ENCODE results near the gene FBXO31.
A peak's percentile ranks its signal among the peaks of the same experiment; 100 is the strongest.

FBXO31 gene

DNA sequence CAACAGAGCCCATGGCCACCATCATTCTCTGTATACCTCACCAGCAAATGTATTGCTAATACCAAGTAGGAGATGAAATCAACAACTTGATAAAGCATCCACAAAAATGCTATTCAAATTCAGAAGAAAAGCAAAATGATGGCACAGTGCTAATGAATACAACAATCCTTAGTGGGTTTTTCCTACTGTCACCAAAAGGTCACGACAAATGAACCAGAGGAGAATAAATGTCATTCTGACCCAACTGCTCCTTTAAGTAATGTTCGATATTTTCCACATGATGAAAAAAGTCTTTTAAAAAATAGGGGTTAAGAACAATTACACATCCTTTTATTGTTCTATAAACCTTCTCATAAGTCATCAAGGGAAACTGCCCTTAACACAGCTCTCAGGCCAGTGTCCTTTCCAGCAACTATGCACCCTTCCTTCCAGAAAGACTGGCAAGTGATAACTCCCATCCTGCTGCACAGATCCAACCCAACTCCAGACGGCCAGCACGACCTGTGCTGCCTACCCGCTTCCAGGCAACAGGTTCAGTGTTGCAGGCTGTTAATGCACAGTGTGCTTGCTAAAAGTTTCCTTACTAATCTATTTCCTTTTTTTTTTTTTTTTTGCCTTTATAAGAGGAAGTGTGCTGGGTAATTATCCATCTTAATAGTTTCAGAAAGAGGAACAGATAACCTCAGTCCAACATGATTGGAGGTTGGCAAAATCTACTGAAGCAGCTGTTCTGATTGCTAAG is 15.4 kb downstream of the FBXO31 start:
- TF ChIP-seq, protein P1, sequence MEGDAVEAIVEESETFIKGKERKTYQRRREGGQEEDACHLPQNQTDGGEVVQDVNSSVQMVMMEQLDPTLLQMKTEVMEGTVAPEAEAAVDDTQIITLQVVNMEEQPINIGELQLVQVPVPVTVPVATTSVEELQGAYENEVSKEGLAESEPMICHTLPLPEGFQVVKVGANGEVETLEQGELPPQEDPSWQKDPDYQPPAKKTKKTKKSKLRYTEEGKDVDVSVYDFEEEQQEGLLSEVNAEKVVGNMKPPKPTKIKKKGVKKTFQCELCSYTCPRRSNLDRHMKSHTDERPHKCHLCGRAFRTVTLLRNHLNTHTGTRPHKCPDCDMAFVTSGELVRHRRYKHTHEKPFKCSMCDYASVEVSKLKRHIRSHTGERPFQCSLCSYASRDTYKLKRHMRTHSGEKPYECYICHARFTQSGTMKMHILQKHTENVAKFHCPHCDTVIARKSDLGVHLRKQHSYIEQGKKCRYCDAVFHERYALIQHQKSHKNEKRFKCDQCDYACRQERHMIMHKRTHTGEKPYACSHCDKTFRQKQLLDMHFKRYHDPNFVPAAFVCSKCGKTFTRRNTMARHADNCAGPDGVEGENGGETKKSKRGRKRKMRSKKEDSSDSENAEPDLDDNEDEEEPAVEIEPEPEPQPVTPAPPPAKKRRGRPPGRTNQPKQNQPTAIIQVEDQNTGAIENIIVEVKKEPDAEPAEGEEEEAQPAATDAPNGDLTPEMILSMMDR (conservative IDR thresholded peaks at IDR 0.05) = no peak
- H3K27ac ChIP-seq = no peak overlapping the region

DNA sequence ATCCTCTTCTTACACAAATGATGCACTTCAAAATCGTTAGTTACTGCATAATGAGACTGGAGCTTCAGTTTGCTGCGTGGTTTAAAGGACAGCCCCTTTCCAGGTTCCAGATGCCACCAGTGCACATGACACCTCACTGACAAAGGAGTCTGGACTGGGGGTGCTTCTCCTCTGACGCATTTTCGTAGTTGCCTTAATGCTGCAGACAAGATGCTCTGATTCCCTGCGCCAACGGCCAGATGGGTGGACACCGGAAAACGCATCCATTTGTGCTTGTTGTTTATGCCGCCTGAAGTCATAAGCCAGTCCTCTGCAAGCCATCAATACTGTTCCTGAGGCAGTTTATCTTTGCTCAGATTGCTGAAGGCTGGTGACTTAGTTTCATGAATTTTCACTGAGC is 16.0 kb downstream of the FBXO31 start:
- TF ChIP-seq, protein P1 (conservative IDR thresholded peaks at IDR 0.05) = no peak

DNA sequence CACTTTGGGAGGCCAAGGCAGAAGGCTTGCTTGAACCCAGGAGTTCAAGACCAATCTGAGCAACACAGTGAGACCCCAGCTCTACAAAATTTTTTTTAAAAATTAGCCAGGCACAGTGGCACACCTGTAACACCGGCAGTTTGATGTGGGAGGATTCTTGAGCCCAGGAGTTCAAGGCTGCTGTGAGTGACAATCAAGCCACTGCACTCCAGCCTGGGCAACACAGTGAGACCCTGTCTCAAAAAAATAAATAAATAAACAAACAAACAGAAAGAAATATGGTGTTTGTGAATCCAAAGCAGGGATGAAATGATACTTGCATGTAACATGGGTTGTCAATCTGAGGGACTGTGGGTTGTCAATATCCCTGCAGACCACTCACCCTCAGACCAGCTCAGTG is 16.6 kb downstream of the FBXO31 start:
- TF ChIP-seq, protein P1 (conservative IDR thresholded peaks at IDR 0.05) = no peak
- no peak overlapping the region for H3K27ac ChIP-seq

More for the DNA sequence above, 16.0 kb downstream of the FBXO31 start:
- no peak overlapping the region for H3K27ac ChIP-seq

DNA sequence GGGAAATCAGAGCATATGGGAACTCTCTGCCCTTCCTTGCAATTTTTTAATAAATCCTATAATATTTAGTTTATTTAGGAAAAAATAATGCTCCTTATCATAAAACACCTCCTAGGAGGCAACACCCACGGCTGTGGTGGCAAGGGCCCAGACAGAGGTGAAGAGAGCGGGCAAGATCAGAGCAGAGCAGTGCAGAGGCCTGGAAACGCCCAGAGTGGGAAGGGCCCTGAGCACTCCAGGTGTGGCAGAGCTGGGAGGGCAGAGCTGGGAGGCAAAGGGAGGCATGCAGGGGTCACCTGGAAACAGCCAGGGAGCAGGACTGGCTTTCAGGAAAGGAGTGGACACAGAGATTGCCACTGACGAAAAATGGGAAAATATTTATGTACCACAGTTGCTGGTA is 17.3 kb downstream of the FBXO31 start:
- TF ChIP-seq, protein P1 (conservative IDR thresholded peaks at IDR 0.05) = no peak
- H3K27ac ChIP-seq = no peak overlapping the region

DNA sequence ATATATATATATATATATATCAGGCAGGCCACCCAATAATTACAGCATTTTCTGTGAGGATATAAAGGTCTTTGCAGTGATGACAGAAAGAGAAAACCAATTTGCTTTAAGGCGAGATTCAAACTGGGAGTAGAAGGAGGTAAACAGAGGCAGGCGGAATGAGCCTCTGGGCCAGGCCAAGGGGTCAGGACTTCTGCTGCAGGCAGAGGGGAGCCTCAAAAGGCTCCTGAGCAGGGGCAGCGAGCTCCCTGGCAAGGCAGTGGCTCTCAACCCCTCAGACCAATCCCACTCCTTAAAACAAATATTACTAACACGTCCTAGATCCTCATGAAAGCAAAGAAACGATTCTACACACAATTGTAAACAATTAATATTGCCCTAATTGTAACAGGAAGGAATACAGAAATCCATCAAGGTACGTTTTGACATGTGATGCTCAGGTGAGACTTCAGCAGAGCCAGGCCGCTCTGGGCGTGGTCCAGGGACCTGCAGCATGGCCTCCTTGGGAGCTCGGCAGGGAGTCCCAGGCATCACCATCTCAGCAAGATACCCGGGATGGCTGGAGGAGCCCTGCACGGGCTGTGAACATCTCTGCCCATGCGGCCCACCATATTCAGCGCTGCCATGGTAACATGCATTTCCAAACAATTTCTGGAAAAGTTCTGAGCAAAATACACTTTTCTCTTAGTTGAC is 18.4 kb downstream of the FBXO31 start:
- TF ChIP-seq, protein P1 (conservative IDR thresholded peaks at IDR 0.05) = no peak
- H3K27ac ChIP-seq = no peak overlapping the region

DNA sequence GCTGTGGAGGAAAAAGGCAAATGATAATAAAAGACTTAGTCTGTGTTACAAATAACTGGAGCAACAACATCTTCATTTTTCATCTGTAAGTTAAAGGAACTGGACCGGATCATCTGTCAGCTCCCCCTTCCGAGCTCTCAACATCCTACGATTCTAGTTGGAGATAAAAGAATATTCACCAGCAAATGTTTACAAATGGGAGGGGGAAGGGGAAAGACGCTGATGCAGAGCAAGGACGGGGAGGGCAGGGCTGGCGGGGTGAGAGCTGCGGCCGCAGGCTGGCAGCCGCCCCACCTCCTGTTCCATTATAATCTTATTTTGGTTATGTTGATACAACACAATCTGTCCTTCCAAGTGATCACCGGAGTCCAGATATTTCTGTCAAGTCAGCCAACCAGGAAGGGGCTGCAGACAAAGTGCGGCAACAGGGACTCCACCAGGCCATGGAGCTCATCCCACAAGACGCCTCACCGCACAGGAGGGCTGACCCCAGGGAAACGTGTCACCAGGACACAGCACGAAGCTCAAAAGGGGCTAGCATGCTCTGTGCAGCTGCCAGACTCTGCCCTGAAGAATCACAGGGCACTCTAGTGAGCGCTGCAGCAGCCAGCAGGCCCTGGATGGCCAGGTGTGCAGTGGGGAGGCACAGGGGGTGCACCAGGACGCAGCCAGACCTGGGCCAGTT is 19.7 kb downstream of the FBXO31 start:
- H3K27ac ChIP-seq = peak overlapping the region; percentile 50
- TF ChIP-seq, protein P1 (conservative IDR thresholded peaks at IDR 0.05) = no peak

DNA sequence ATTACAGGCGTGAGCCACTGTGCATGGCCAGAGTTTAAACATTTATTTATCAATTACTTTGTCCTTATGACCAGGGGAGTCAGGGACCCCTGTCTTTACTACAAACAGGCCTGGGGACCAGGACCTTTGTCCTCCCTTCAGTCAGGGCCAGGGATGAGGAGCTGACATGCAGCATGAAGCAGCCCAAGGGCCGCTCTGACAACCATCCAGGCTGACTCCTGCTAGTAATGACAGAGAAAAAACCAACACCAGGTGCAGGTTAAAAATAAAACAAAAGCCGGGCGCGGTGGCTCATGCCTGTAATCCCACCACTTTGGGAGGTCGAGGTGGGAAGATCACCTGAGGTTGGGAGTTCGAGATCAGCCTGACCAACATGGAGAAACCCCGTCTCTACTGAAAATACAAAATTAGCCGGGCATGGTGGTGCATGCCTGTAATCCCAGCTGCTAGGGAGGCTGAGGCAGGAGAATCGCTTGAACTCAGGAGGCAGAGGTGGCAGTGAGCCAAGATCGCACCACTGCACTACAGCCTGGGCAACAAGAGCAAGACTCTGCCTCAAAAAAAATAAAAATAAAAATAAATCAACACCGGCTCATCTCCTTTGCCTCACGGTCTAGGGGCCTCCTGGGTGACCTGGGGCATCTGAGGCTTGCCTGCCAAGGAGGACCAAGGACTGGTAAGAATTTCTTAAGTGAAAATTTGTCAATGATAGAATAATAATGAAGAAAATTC is 20.6 kb downstream of the FBXO31 start:
- H3K27ac ChIP-seq = peak overlapping the region; percentile 50
